K562 (cell line): ENCODE results near the gene SLC3A2. TPM values are rescaled to one million over a fixed set of nuclear protein-coding genes. Genes with fewer than 3 reads are reported as not detected.
A peak's percentile ranks its signal among the peaks of the same experiment; 100 is the strongest.

Source experiments
- CBFA2T3 ChIP-seq: fragments of 450-650 bp; IDR thresholded peaks from 2 replicates; pipeline ENCODE4 v1.6.1; 2017
- DMBX1 ChIP-seq: fragments of 250-450 bp; sonication (Bioruptor Pico); IDR thresholded peaks from 2 replicates; pipeline ENCODE4 v1.8.0; 2022; ENCODE audit warnings: inconsistent platforms, mild to moderate bottlenecking, moderate library complexity, borderline replicate concordance
- FUS ChIP-seq: fragments of 200-400 bp; formaldehyde crosslinking; optimal IDR thresholded peaks from 2 replicates; pipeline ENCODE3; 2017; ENCODE audit warnings: low read depth, low read length
- GABPA ChIP-seq: fragments of 200-800 bp; sonication (Bioruptor generic); conservative IDR thresholded peaks from 2 replicates; pipeline ENCODE4 v1.6.1; 2016; ENCODE audit warnings: low read depth, missing genetic modification characterization, missing compliant biosample characterization
- HDAC8 ChIP-seq: fragments of 450-650 bp; IDR thresholded peaks from 2 replicates; pipeline ENCODE4 v1.6.1; 2016; ENCODE audit warnings: mild to moderate bottlenecking, missing genetic modification characterization, moderate library complexity, missing compliant biosample characterization
- HEY1 ChIP-seq: fragments of 250-450 bp; sonication (Bioruptor Pico); IDR thresholded peaks from 2 replicates; pipeline ENCODE4 v1.5.0; 2020; ENCODE audit warnings: mild to moderate bottlenecking, moderate library complexity, borderline replicate concordance
- IFI16 ChIP-seq: fragments of 250-450 bp; sonication (Bioruptor Pico); IDR thresholded peaks from 2 replicates; pipeline ENCODE4 v2.1.2; 2022; ENCODE audit warnings: mild to moderate bottlenecking, inconsistent platforms
- ILF3 ChIP-seq: fragments of 450-650 bp; IDR thresholded peaks from 2 replicates; pipeline ENCODE4 v1.6.1; 2018; ENCODE audit warnings: antibody characterized with exemption, mild to moderate bottlenecking, moderate library complexity, borderline replicate concordance
- KDM4B ChIP-seq, 2 experiments: fragments of 450-650 bp in 1 of 2; sonication (generic) in 1 of 2; IDR thresholded peaks; 2 replicates each; pipeline ENCODE4 v1.6.1; 2016 to 2017; ENCODE audit warnings: borderline replicate concordance in 2 of 2, antibody characterized with exemption in 1 of 2, low read depth in 1 of 2, mild to moderate bottlenecking in 1 of 2
- RB1 ChIP-seq: fragments of 450-650 bp; IDR thresholded peaks from 2 replicates; pipeline ENCODE4 v1.6.1; 2017; ENCODE audit warnings: low read depth, mild to moderate bottlenecking
- RREB1 ChIP-seq: fragments of 250-450 bp; sonication (Bioruptor Pico); IDR thresholded peaks from 2 replicates; pipeline ENCODE4 v1.4.0; 2020
- SP1 ChIP-seq: sonication (generic); formaldehyde crosslinking; IDR thresholded peaks from 2 replicates; pipeline ENCODE4 v1.8.1; 2022; ENCODE audit warnings: mild to moderate bottlenecking, missing genetic modification reagents
- SRF ChIP-seq, 2 experiments: fragments of 250-450, 450-650 bp in 1 of 2; sonication (Bioruptor Pico) in 1 of 2; sonication (generic) in 1 of 2; formaldehyde crosslinking; IDR thresholded peaks; 2 replicates each; pipeline versions ENCODE4 v1.5.0 to v1.5.1; 2020 to 2022; ENCODE audit warnings: mild to moderate bottlenecking in 1 of 2, missing genetic modification reagents in 1 of 2
- TARDBP ChIP-seq: fragments of 450-650 bp; IDR thresholded peaks from 2 replicates; pipeline ENCODE4 v1.6.1; 2016
- TBL1XR1 ChIP-seq, 2 experiments: IDR thresholded peaks; 2 replicates each; pipeline ENCODE4 v1.6.1; 2012; ENCODE audit warnings: improper control_type of control experiment in 2 of 2, low read length in 2 of 2, mild to moderate bottlenecking in 1 of 2
- TBP ChIP-seq: optimal IDR thresholded peaks from 2 replicates; pipeline ENCODE3; 2011; ENCODE audit warnings: low read depth, low read length, improper control_type of control experiment
- ZNF133 ChIP-seq: fragments of 250-450 bp; sonication (Bioruptor Pico); IDR thresholded peaks from 2 replicates; pipeline ENCODE4 v1.4.0; 2020; ENCODE audit warnings: mild to moderate bottlenecking
- ZNF224 ChIP-seq: sonication (generic); formaldehyde crosslinking; IDR thresholded peaks from 2 replicates; pipeline ENCODE4 v1.8.0; 2022; ENCODE audit warnings: mild to moderate bottlenecking, missing genetic modification reagents
- ZNF41 ChIP-seq: fragments of 250-450 bp; sonication (Bioruptor Pico); conservative IDR thresholded peaks from 2 replicates; pipeline ENCODE4 v1.4.0; 2020; ENCODE audit warnings: mild to moderate bottlenecking
- polyA plus RNA-seq, 8 experiments: library from polyadenylated mRNA; depleted of rRNA in 4 of 8; stranded (reverse) in 5 of 8; unstranded in 3 of 8; fragments of >200 nt; fragmentation: Nextera tagmentation in 2 of 8; fragmentation: Illumina TruSeq in 1 of 8; extraction: Ambion mirVana in 2 of 8; extraction: Trizol in 1 of 8; gene quantifications; 2 replicates each; pipeline versions ENCODE4 v1.2.1 to v1.2.3, GENCODE V29; 2011 to 2014; ENCODE audit warnings: inconsistent platforms in 1 of 8, missing spikeins in 1 of 8
- total RNA-seq, 7 experiments: library from RNA; depleted of rRNA in 6 of 7; stranded (reverse); fragments of >200 nt in 6 of 7; fragmentation: Illumina TruSeq in 2 of 7; extraction: Trizol in 2 of 7; gene quantifications; 2 replicates each; pipeline versions ENCODE4 v1.2.1 to v1.2.3, GENCODE V29; 2011 to 2021; ENCODE audit warnings: low replicate concordance in 1 of 7
- TF ChIP-seq, protein P1 (sequence below): fragments of 250-450 bp; sonication (Bioruptor Pico); IDR thresholded peaks from 2 replicates; pipeline ENCODE4 v1.5.0; 2021; ENCODE audit warnings: mild to moderate bottlenecking, moderate library complexity

The SLC3A2 gene
- total and polyA plus RNA-seq, 9 of the 15 experiments (the other 6 are each of a cell fraction or from before 2014, with no cell fraction given), result 20.0 to 296 (median 214) TPM

GRCh38 chr11:62855571-62856332 lies 24.9 kb upstream of the SLC3A2 start (continued):
- no peak for TF ChIP-seq RREB1
- no peak for TF ChIP-seq ZNF133 (CRISPR knock-in tag)
- TF ChIP-seq, protein P1, sequence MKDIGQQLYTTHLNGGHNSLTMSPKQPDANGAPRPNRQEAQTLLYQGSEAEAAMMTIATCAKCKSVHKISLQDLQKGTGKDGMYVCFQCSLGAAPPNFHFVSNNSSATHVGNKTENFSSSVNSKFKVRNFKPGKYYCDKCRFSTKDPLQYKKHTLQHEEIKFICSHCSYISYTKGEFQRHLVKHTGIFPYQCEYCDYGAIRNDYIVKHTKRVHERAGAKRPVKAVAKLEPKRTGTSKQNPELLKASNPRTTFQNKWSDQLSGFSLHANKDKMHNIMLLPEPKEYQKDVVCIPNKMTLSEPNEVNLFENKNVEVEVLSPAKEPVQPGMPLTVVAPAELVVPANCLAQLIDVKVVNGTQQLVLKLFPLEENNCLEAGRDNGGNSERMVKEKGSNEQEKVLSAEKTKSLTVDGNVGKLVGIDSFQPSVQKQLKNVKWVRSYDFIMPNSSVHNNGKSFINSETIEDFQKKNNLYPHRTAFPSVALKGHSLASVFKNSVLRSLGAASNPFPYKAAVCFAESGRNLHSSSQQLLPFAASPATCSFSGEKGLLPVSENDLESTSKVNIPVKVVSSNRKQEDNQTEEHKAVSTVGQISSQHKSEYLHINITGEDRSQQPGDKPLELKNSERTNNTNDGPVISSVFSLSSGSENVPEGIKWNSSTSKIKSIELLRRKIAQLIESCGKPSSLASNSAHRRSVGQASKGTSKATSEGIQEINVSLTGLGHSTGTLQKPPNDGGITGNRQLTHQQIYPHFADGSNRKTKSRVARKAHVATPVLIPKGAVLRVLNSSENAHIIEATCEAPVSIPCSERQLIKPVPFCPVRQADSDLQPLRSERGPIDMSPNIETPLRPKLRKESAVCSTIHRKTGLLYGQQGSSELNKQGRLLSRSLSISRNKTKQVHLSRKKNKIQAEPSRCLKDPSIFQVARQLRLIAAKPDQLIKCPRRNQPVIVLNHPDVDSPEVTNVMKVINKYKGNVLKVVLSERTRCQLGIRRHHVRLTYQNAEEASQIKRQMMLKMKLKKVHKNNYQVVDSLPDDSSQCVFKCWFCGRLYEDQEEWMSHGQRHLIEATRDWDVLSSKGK (CRISPR knock-in tag), result no peak
- TF ChIP-seq SRF (CRISPR knock-in tag; IDR thresholded peaks at IDR 0.05), result peak; percentile 3 to 63; a peak in 1 of 4 replicates
- TF ChIP-seq HEY1 (CRISPR knock-in tag), result peak; percentile 90; the same call in 1 of the 2 replicates
- TF ChIP-seq ILF3, result peak; percentile 97
- TF ChIP-seq ZNF224 (CRISPR knock-in tag), result no peak
- peak; percentile 51 to 72; a peak in 2 of 4 replicates for TF ChIP-seq TBL1XR1 (IDR thresholded peaks at IDR 0.05; ENCODE audit: low read length in 2 of 2)
- TF ChIP-seq FUS, result peak; percentile 2
- no peak for TF ChIP-seq TARDBP
- peak; percentile 61; the same call in 1 of the 2 replicates for TF ChIP-seq ZNF41 (CRISPR knock-in tag)
- TF ChIP-seq CBFA2T3, result no peak; the same call in 1 of the 2 replicates
- TF ChIP-seq TBP, result no peak
- TF ChIP-seq KDM4B (IDR thresholded peaks at IDR 0.05; ENCODE audit: borderline replicate concordance in 2 of 2, low read depth in 1 of 2), result peak in 1 of 2 experiments; percentile 63; a peak in 2 of 4 replicates
- TF ChIP-seq HDAC8 (tag), result no peak
- TF ChIP-seq SP1 (CRISPR knock-in tag), result peak; percentile 98
- TF ChIP-seq IFI16 (CRISPR knock-in tag), result no peak
- TF ChIP-seq DMBX1 (CRISPR knock-in tag), result peak; percentile 13; the same call in 1 of the 2 replicates
- peak; percentile 89 for TF ChIP-seq RB1
- no peak for TF ChIP-seq GABPA (tag)
